Caco-2 (cell line): ENCODE data around the gene SLC44A1. TPM values are rescaled to one million over a fixed set of nuclear protein-coding genes. Genes with fewer than 3 reads are reported as not detected.

Source experiments
- BruUV-seq: library from RNA; stranded (reverse); fragments of 400-500 nt; replicated peaks from 2 replicates; lab custom pipeline; 2021; lab: Mats Ljungman, UMichigan
- CTCF ChIA-PET: fragments of 300-600 bp; sonication (Branson Sonifier 250); formaldehyde crosslinking; loops from one replicate; lab custom pipeline; 2022; ENCODE audit warnings: antibody characterized with exemption; lab: Charles Lee
- POLR2A ChIA-PET: fragments of 300-600 bp; sonication (Branson Sonifier 250); formaldehyde crosslinking; loops from one replicate; lab custom pipeline; 2022; ENCODE audit warnings: antibody characterized with exemption; lab: Charles Lee
- DNase-seq, 2 experiments: peaks; one replicate each; pipeline versions ENCODE4 v3.0.0 to v3.0.0-alpha.2; 2020 to 2022
- H3K27me3 ChIP-seq: replicated peaks from 2 replicates; pipeline ENCODE4 v1.6.0; 2011; ENCODE audit warnings: low read length; ENCODE audit not compliant: control insufficient read depth, insufficient read depth
- H3K36me3 ChIP-seq: 2 replicates; pipeline ENCODE4 v1.5.1; 2011; ENCODE audit warnings: low read length; ENCODE audit not compliant: control insufficient read depth, insufficient read depth
- H3K4me1 ChIP-seq: fragments of 250-450 bp; sonication (Bioruptor Pico); 2 replicates; pipeline ENCODE4 v1.5.1; 2020; ENCODE audit warnings: mild to moderate bottlenecking
- H3K4me3 ChIP-seq: 2 replicates; pipeline ENCODE4 v1.5.1; 2011; ENCODE audit warnings: low read depth, mild to moderate bottlenecking, control low read depth, low read length
- H3K9me3 ChIP-seq: fragments of 250-450 bp; sonication (Bioruptor Pico); 2 replicates; pipeline ENCODE4 v1.5.1; 2020; ENCODE audit warnings: mild to moderate bottlenecking, moderate library complexity
- H3K27ac Mint-ChIP-seq: one replicate; pipeline ENCODE4 v1.8.0; 2022; ENCODE audit warnings: mixed read lengths; ENCODE audit not compliant: unreplicated experiment
- H3K27me3 Mint-ChIP-seq: one replicate; pipeline ENCODE4 v1.8.0; 2022; ENCODE audit warnings: mixed read lengths; ENCODE audit not compliant: insufficient read depth, unreplicated experiment
- H3K36me3 Mint-ChIP-seq: one replicate; pipeline ENCODE4 v1.8.0; 2022; ENCODE audit warnings: mild to moderate bottlenecking, mixed read lengths; ENCODE audit not compliant: insufficient read depth, unreplicated experiment
- H3K4me1 Mint-ChIP-seq: one replicate; pipeline ENCODE4 v1.8.0; 2022; ENCODE audit warnings: low read depth, mixed read lengths; ENCODE audit not compliant: unreplicated experiment
- H3K4me3 Mint-ChIP-seq: one replicate; pipeline ENCODE4 v1.8.0; 2022; ENCODE audit warnings: mild to moderate bottlenecking, moderate library complexity, mixed read lengths; ENCODE audit not compliant: unreplicated experiment
- H3K9me3 Mint-ChIP-seq: one replicate; pipeline ENCODE4 v1.8.0; 2022; ENCODE audit warnings: mixed read lengths; ENCODE audit not compliant: unreplicated experiment
- intact Hi-C: fragments of 100-400 bp; cut with micrococcal nuclease; formaldehyde crosslinking; loops from one replicate; pipeline ENCODE4 v1.10.0; 2022; ENCODE audit not compliant: unreplicated experiment
- total RNA-seq: library from RNA; stranded (reverse); gene quantifications from 2 replicates; pipeline ENCODE4 v1.2.3, GENCODE V29; 2022
- TF ChIP-seq, protein P1 (sequence below), 2 experiments: fragments of 200-600 bp in 1 of 2; IDR thresholded peaks; 1 replicate in 1 of 2; 2 replicates in 1 of 2; pipeline versions ENCODE4 v1.5.1 to v1.8.0; 2011 to 2022; ENCODE audit warnings: antibody characterized with exemption in 1 of 2, control low read depth in 1 of 2, inconsistent platforms in 1 of 2, low read depth in 1 of 2, low read length in 1 of 2, mild to moderate bottlenecking in 1 of 2, moderate library complexity in 1 of 2; ENCODE audit not compliant: insufficient read depth in 1 of 2, severe bottlenecking in 1 of 2, unreplicated experiment in 1 of 2

SLC44A1 gene
- total RNA-seq, 1 experiment from 2014 or later, result 45.8 TPM

DNA sequence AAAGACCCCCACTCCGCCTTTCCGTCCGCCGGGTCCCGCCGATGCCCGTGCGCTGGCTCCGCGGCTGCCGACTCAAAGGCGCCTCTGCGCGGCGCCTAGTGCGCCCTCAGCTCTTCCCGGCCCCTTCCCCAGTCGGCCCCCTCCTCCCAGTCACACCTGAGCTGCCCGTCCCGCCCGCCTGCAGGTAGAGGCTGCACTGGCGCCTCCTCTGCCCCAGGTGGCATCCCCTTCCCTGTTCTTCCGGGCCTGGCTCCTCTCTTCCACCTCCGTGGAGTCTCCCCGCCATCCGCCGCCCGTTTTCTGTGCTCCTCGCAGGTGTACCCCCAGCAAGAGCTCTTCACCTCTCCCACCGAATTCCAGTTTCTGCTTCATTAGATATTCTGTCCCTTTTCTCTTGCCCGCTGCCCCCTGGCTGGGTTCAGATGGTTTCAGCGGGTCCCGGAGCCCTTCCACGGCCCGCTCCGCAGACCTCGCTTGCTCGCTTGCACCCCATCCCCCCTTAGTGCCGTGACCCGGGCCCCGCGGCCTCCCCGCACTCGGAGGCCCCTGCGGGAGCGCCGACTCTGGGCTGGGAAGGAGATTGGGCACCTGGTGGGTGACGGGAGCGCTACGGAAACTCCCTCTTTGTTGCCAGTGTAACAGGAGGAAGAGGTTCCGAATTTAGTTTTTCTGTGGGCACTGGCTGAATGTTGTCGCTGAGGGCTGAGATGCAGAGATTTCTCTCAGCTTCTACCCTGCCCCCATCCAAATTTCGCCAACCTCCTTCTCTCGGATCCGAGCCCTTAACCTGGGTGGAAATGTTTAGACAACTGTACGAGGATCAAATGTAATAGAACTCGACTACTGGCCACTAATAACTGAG is 809 bp downstream of the SLC44A1 start:
- BruUV-seq, result no TSS peak
- Histone ChIP-seq H3K36me3 (no peaks in the 10 kb centered on the region), H3K4me1 (peaks cover 14% of the 10 kb centered on the region), H3K27me3 (no peaks in the 10 kb centered on the region), H3K4me3 (peak overlapping the region; percentile 76), H3K9me3 (no peaks in the 10 kb centered on the region)
- intact Hi-C loops, result loop anchor here (1.0 to 10.0 kb wide), 8 partner anchors 52 to 464 kb away; no protein-coding TSS in a partner anchor
- ChIA-PET POLR2A (interaction anchor here (0.9 to 2.0 kb wide), 7 partner anchors 38 to 319 kb away, joined by 3 to 12 read pairs (median 4); no protein-coding TSS in a partner anchor), CTCF (interaction anchor here (0.8 to 2.1 kb wide), 12 partner anchors 8 to 382 kb away, joined by 3 to 12 read pairs (median 4); no protein-coding TSS in a partner anchor)
- DNase-seq, result peak; percentile 92
- Mint-ChIP-seq H3K9me3 (no peaks in the 10 kb centered on the region), H3K27ac (peak overlapping the region; percentile 91), H3K27me3 (no peaks in the 10 kb centered on the region), H3K36me3 (peaks cover 15% of the 10 kb centered on the region), H3K4me3 (peak overlapping the region; percentile 97), H3K4me1 (peaks cover 23% of the 10 kb centered on the region)
- TF ChIP-seq, protein P1, sequence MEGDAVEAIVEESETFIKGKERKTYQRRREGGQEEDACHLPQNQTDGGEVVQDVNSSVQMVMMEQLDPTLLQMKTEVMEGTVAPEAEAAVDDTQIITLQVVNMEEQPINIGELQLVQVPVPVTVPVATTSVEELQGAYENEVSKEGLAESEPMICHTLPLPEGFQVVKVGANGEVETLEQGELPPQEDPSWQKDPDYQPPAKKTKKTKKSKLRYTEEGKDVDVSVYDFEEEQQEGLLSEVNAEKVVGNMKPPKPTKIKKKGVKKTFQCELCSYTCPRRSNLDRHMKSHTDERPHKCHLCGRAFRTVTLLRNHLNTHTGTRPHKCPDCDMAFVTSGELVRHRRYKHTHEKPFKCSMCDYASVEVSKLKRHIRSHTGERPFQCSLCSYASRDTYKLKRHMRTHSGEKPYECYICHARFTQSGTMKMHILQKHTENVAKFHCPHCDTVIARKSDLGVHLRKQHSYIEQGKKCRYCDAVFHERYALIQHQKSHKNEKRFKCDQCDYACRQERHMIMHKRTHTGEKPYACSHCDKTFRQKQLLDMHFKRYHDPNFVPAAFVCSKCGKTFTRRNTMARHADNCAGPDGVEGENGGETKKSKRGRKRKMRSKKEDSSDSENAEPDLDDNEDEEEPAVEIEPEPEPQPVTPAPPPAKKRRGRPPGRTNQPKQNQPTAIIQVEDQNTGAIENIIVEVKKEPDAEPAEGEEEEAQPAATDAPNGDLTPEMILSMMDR (IDR thresholded peaks at IDR 0.05; ENCODE audit: insufficient read depth in 1 of 2, low read depth in 1 of 2, low read length in 1 of 2, severe bottlenecking in 1 of 2, unreplicated experiment in 1 of 2), result peak; percentile 38 to 72

DNA sequence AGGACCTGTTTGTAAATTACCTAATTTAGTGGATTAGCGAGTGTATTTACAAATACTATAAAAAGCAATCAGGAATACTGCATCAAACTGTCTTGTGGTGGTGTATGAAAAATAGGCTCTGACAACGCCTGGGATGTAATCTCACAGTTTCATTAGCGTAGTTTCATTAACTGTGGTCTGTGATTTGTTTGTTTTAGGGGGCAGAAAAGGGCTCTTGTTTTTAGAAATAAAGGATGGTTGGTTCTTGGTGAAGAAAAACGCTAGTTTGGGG is 1.4 kb downstream of the SLC44A1 start:
- Mint-ChIP-seq H3K4me1 (peaks cover 23% of the 10 kb centered on the region), H3K27me3 (no peaks in the 10 kb centered on the region), H3K9me3 (no peaks in the 10 kb centered on the region), H3K36me3 (peaks cover 15% of the 10 kb centered on the region), H3K4me3 (peak overlapping the region; percentile 97), H3K27ac (peak overlapping the region; percentile 91)
- POLR2A ChIA-PET, result interaction anchor here (0.6 kb wide), 1 partner anchor 50 kb away, joined by 3 read pairs; no protein-coding TSS in a partner anchor
- Histone ChIP-seq H3K9me3 (no peaks in the 10 kb centered on the region), H3K36me3 (no peaks in the 10 kb centered on the region), H3K4me3 (peak overlapping the region; percentile 76), H3K27me3 (no peaks in the 10 kb centered on the region), H3K4me1 (peaks cover 14% of the 10 kb centered on the region)
- BruUV-seq, result TSS peak; percentile 40
- TF ChIP-seq, protein P1 (IDR thresholded peaks at IDR 0.05; ENCODE audit: insufficient read depth in 1 of 2, low read depth in 1 of 2, low read length in 1 of 2, severe bottlenecking in 1 of 2, unreplicated experiment in 1 of 2), result no peak
- CTCF ChIA-PET, result no interaction called here
- intact Hi-C loops, result loop anchor here (1.0 to 10.0 kb wide), 8 partner anchors 51 to 465 kb away; no protein-coding TSS in a partner anchor
- DNase-seq, result no peak

DNA sequence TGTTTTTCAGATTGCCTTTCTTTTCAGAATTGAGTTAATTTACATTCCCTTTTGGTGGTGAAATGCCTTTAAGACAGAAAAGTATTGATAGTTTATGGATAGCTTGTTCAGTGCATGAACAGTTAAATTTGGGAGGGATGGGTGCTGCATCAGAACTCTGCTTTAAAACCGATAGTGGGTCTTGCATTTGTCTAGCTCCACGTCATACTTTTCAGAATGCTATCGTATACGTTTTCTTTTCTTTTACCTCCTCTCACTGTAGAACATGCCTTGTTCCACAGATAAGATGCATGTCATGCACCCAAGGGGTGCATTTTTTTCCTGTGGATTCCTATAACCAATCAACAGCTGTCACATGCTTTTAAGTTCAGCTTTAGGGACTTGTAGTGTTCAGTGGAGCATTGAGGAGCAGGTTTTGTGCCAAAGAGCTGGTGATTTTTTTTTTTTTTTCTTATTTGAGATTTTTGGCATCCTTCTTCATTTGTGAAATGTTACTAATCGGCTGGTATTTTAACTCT is 2.3 kb downstream of the SLC44A1 start:
- CTCF ChIA-PET, result interaction anchor here (1.0 kb wide), 1 partner anchor 117 kb away, joined by 3 read pairs; no protein-coding TSS in a partner anchor
- intact Hi-C loops, result loop anchor here (5.0 to 10.0 kb wide), 3 partner anchors 51 to 382 kb away; no protein-coding TSS in a partner anchor
- TF ChIP-seq, protein P1 (IDR thresholded peaks at IDR 0.05; ENCODE audit: insufficient read depth in 1 of 2, low read depth in 1 of 2, low read length in 1 of 2, severe bottlenecking in 1 of 2, unreplicated experiment in 1 of 2), result no peak
- Histone ChIP-seq H3K36me3 (no peaks in the 10 kb centered on the region), H3K4me3 (peak overlapping the region; percentile 1; the same call in 1 of the 2 replicates), H3K9me3 (no peaks in the 10 kb centered on the region), H3K4me1 (peaks cover 17% of the 10 kb centered on the region), H3K27me3 (no peaks in the 10 kb centered on the region)
- peaks cover 30% of the 10 kb centered on the region for H3K4me1 Mint-ChIP-seq
- DNase-seq, result no peak
- peak overlapping the region; percentile 97 for H3K4me3 Mint-ChIP-seq
- no peaks in the 10 kb centered on the region for H3K27me3 Mint-ChIP-seq
- no TSS peak for BruUV-seq
- H3K36me3 Mint-ChIP-seq, result peaks cover 15% of the 10 kb centered on the region
- POLR2A ChIA-PET, result no interaction called here
- no peak overlapping the region for H3K27ac Mint-ChIP-seq
- no peaks in the 10 kb centered on the region for H3K9me3 Mint-ChIP-seq
